NT2/D1 (cell line): ENCODE data around the gene DDX31.

Experiments
- YY1 ChIP-seq: IDR thresholded peaks from 2 replicates; pipeline ENCODE4 v1.6.1; 2011; ENCODE audit not compliant: insufficient read length, insufficient read depth
- ZNF274 ChIP-seq: IDR thresholded peaks from 2 replicates; pipeline ENCODE4 v1.6.1; 2011; ENCODE audit warnings: mild to moderate bottlenecking, low read depth, low read length

DNA sequence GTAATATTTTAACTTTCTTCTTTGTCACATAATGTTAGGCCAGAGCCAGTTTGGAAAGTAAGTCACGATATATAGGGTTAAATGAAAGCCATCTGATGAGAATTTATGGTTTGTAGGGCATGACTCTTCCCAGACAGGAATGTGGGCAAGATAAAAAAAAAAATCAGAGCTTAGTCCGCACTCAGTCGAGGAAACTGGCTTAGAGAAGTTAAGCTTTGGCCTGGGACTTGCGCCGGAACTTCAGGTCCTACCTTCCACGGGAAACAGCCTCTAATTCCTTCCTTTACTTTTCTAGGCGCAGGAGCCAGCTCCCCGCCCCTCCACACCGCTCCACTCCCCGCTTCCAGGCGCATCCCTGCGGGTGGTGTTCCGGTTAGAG lies 475 bp downstream of the DDX31 start:
- TF ChIP-seq YY1 (no peak), ZNF274 (no peak)
